Islet of Langerhans (tissue), 1 donor: ENCODE measurements around the gene CABLES1.

Source experiments
- FAIRE-seq: peaks from one replicate; lab custom pipeline; 2011; peaks lifted over from hg19 to GRCh38; lab: Jason Lieb, UNC

Gene CABLES1

DNA sequence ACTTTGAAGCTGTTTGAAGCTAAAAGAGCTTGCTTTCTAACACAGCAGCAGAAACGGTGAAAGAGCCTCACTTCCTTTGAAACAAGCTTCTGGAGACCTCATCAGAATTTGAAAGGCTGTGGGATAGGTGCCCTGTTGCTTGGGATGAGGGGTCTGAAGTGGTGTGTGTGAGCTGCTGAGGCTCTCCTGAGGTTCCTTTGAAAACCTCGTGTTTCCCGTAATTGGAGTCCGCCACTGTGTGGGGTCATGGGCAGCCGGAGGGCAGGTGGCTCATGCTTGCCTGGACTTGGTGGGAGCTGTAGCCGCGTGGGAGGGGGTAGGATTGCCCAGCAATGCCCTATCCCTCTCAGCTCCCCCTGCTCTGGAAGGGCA, 34.4 kb downstream of the CABLES1 start:
- no peak for FAIRE-seq

DNA sequence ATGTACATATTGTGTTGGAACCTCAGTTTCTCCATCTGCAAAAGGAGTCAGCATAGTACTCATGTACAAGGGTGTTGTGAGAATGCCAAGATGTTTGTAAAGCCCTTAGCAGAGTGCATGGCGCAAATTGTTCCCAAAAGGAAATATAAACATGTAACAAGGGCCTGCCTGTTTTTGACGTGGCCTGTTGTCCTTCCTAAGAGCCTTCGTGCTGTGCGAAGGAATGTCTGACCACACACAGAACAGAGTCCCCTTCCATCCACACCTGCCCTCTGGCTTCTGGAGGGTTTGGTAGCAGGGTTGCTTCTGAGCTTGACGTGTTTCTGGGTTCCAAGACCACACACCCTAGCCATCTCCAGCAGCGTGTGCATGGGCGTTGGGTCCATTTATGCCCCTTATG, 34.9 kb downstream of the CABLES1 start:
- no peak for FAIRE-seq

DNA sequence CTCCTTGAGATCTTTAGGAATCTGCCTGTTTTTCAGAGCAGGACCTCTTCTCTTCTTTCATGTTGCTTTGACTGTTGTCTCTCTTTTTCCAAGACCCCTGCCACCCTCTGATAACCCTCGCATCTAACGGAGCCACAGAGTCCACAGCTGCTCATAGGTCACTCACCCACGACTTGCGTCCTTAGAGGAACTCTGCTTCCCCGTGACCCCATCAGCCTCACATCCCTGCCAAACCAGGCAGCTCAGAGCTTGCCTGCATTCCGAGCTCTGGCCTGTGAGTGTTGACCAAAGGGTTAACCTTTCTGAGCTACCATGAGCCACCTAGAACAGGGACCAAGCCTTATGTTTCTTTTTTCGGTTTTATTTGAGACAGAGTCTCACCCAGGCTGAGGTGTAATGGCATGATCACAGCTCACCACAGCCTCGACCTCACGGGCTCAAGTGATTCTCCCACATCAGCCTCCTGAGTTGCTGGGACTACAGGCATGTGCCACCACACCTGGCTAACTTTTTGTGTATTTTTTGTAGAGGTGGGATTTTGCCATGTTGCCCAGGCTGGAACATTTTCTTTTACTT, 36.4 kb downstream of the CABLES1 start:
- no peak for FAIRE-seq

DNA sequence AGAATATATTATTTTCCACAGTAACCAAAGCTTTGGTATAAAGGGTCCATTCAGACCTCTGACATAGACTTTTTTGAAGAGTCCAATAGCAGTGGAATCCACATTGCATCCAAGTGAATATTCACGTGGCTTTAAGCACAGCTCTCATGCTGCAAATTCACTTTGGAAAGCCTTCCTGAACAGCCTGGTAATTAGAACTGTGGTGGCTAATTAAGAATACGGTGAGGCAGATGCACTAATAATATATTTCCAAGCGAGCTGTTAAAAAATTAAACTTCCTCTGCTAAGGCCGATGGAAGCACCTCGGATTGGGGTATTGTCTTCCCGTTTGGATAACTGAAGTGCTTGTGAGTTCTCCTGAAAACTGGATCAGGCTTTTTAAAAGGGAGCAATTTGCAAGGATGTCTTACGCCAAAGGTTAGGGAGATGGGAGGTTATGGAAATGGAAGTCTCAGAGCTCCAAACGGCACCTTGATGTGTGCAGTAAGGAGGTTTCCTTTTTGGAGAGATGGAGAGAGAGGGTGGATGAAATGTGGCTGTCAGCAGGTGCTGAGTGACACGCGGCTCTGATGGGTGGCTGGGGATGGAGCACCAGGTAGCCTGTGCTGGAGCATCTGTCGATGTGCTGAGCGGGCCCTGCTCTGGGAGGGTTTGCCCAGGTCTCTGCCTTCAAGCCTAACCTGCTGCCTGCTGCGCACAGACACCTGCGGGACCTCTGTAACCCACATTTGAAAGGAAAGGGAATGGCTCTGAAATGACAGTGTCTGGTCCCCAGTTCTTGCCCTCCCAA, 37.5 kb downstream of the CABLES1 start:
- no peak for FAIRE-seq

DNA sequence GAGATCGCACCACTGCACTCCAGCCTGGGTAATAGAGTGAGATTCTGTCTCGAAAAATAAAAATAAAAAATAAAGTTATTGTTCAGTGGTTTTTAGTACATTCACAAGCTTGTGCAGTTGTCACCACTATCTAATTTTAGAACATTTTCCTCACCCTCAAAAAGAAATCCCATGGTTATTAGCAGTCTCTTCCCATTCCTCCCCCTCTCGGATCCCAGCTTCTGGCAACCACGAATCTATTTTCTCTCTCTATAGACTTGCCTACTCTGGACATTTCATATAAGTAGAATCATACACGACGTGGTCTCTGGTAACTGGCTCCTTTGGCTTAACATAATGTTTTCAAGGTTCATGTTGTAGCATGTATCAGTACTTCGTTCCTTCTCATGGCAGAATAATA, 38.6 kb downstream of the CABLES1 start:
- no peak for FAIRE-seq

- FAIRE-seq: no peak
These were observed 41.6 kb downstream of the CABLES1 start for GRCh38 chr18:23176701-23177432.

- no peak for FAIRE-seq
These were observed 42.3 kb downstream of the CABLES1 start for GRCh38 chr18:23177433-23178072.

GRCh38 chr18:23178201-23178600, 42.9 kb downstream of the CABLES1 start:
- FAIRE-seq: no peak

DNA sequence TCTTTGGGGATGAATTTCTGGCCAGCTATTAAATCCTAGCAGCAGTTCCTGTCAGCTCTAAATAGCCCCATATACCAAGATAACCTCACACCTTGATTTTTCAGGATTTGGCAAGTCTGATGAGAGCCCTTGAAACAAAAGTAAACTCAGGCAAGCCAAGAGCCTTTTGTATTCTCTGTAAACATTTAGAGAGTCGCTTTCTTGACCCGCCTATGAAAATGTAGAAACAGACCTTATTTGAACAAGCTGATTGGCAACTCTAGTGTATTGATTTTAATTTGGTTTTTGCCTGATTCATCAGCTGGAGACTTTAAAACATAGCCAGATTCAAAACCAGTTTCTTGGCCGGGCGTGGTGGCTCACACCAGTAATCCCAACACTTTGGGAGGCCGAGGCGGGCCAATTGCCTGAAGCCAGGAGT, 43.4 kb downstream of the CABLES1 start:
- no peak for FAIRE-seq

DNA sequence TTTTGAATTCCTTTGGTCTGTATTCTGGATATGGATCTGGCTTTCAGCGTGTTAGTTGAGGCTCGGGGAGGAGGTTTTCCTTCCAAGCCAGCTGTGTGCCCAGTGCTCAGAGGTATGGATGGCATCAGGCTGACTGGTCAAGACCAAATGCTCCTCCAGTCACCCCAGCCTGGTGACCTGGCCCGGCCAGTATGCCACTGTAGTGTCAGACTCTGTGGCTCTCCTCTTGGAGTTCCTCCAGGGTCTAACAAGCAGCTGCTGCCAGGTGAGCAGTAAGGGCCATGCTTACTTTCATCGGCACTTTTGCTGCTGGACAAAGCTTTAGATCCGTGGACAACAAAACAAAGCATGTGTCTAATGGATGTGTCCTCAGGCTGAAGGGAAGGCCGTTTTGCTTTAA, 44.1 kb downstream of the CABLES1 start:
- no peak for FAIRE-seq

DNA sequence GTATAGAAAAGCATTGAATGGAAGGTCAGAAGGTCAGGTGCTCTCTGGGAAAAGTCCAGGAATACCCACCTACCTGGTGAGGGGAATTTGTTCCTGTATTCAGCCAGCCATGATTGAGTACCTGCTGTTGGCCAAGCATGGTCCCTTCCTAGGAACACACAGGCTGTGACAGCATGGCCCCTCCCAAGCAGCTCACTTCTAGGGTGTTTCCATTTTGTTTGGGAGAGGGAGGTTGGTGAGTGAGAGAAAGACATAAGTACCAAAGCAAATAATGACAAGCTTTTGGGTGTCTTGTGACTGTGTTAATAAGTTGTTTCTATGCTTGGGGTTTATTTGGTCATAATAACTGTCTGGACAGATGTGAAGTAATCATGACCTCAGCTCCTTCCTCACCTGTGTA, 46.3 kb downstream of the CABLES1 start:
- FAIRE-seq: no peak

- no peak for FAIRE-seq
These were observed 47.3 kb downstream of the CABLES1 start for GRCh38 chr18:23182606-23183005.

DNA sequence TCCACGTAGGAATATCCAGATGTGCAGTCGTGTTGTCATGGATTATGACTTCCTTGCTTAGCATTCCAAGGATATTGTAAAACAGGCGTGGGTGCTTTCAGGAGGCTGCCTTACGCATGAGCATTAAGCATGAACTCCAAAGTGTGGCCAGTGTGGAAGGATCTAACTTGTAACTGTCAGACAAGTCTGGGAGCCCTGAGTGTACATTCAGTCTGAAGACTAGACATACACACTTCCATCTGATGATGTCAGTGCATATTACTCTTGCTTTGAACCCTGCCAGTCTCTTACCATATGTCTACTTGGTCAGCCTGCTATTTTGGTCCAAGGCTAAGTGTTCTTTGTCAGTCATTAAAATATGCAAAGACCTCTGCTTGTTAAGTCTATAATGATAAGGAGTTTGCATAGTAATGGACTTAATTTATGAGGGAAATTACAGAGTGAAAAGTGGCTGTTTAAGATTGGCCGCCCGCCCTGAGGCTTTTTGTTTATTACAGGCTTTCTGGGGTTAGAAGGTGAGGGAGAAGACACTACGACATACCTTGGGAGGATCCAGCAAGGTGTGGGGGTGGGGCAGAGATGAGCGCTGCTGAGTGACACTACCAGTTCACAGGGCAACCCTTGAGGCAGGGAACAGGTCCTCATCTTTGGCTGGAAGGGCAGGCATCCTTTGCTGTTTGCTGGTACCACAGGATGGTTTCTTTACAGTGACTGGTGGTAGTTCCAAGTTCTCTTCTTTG, 48.3 kb downstream of the CABLES1 start:
- no peak for FAIRE-seq

DNA sequence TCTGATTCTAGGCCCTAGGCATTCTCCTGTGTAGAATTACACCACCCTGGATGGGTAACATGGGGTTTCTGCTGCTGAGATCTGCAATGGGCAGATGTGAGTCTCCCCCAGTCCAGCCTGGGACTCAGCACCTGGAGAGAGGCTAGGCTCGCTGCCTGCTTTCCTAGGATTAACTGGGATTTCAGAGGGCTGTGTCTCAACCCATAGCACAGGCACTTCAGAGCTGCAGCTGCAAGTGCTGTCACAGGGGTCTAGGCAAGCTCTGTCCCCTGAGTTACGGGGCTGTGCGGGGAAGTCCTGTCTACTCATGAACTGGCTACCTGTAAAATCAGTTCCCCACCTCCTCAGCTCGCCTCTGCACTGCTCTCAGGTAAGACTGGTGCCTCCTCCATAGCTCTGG, 51.5 kb downstream of the CABLES1 start:
- no peak for FAIRE-seq

- FAIRE-seq: no peak
These were observed 52.9 kb downstream of the CABLES1 start for GRCh38 chr18:23188068-23188760.

GRCh38 chr18:23189099-23189498, 53.8 kb downstream of the CABLES1 start:
- FAIRE-seq: no peak

DNA sequence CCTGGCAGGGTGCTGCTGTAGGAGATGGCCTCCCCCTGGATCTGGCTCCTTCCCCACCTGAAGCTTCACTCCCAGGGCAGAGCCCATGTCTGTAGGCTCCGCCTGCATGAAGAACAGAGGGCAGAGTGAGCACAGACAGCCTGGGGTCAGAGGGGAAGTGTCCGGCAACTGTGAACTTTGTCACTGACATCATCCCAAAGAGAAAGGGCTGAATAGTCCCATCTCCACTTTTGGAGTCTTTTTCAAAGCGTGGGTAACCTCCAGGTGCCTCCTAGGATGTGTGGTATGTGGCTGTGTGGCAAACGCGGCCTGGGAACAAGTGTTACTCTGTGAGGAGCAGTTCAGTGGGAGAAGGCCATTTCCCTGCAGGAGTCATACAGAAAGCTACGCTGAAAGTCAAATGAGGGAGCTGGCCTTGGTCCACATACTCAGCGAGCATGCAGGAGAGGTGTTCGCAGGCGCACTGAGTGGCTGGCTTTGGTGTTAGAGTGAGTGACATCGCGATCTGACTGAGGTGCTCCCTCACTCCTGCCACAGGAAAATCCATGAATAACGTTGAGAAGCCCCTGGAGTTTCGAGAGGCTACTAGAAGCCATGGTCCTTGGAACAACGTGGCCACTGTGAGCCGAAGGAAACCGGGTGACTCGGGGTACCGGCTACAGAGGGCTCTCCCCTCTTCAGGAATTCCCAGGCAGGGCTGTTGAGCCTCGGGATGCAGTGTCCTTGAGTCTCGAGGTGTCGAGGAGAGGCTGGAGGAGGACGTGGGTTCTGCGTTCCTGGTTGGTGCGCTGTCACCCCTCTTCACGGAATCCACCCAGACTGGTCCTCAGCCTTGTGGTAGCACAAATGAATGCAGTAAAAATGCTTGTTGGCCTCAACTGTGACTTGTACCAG, 54.7 kb downstream of the CABLES1 start:
- FAIRE-seq: no peak

DNA sequence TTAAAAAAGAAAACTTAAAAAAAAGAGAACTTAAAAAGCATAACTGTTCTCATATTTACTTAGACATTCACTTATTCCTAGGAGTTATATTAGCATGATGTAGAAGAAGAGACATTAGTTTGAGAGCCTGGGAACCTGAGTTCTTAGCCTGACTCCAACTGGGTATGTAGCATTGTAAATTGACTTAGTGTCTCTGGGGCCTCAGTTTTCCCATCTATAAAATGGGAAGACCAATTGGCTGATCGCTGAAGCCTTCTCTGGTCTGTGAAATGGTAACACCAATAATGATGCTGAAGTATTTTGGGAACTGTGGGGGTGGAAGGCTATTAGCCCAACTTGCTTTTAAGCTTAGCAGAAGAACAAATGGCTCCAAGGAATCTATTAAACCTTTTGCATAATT, 55.9 kb downstream of the CABLES1 start:
- FAIRE-seq: no peak

DNA sequence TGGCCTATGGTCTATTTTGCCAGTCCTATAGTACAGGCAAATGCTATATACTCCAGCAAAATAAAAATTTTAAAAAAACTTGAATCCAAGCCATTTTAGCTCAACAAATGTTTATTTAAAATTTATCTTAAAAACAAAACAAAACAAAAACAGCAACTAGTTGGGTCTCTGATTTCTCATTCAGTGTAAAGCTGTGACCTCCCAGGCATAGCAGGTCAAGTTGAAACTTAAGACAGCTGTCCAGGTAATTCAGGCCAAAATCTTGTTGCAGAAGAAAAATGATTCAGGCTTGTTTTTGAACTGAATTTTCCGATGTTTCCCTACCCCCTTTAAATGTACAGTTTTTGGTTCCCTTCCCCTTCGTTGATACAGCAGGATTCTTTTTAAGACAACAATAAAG, 58.5 kb downstream of the CABLES1 start:
- FAIRE-seq: no peak

GRCh38 chr18:23194155-23194996, 59.1 kb downstream of the CABLES1 start:
- no peak for FAIRE-seq
